Measurements from ENCODE around the gene TACR2.
A peak's percentile ranks its signal among the peaks of the same experiment; 100 is the strongest.

The TACR2 gene

DNA sequence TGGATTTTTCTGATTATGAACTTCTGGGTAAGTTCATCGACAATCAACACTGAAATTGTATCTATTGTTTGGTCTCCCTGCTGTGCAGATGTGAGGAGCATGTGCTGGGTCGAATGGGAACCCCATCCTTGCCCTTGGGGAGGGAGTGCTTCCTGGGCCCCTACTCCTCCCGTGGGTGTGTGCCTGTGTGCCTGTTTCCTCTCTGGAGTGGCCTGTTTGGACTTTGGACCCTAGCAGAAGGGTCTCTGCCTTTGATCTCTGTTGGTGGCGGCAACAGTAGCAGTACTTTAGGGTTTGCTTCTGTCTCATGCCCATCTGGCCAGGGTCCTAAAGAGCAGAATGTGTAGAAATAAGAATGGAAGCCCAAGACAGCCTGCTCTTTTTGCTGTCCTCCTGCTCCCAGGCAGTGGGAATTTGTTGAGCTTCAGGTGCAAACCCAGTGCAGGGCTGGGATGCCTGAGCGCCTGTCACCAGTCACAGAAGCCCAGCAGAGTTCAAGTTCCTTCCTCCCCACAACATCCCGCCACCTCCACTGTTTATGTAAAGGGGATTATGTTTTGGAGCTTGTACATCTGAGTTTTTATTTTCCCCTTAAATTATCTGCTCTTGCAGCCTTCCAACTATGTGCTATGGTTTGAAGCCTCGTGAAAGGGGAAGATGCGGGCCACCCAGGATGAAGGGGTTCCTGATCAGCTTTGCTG, 1.5 kb upstream of the TACR2 start:
- DNase-seq = no peak

DNA sequence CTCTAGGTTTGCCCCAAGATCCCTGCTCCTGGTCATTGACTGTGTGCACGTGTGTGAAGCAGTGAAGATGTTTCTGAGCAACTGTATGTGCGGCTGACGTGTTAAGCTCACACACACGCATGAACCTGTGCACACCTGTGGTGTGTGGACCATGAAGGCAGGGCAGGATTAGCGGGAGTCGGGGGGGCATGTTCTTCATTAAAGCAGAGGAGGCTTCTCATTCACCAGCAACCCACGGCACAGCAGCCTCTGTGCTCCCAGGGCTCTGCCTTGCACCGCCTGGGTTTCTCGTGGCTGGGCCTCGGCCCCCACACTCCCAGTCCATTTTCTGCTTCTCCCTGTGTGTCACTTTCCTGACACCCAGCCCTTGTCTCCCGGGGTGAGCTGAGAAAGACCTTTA, 824 bp upstream of the TACR2 start:
- DNase-seq = no peak

DNA sequence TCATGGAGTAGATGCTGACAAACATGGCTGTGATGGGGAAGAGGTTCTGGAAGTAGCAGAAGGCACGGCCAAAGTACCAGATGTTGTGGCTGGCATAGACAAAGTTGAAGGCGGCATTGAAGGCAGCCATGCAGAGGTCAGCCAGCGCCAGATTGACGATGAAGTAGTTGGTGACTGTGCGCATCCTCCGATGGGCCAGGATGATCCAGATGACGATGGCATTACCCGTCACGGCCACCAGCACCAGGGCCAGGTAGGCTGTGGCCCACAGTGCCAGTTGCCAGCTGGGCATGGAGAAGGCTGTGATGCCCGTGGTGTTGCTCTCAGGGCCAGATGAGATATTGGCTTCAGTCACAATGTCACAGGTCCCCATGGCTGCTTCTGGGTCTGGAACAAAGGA, 767 bp downstream of the TACR2 start:
- no peak for DNase-seq

DNA sequence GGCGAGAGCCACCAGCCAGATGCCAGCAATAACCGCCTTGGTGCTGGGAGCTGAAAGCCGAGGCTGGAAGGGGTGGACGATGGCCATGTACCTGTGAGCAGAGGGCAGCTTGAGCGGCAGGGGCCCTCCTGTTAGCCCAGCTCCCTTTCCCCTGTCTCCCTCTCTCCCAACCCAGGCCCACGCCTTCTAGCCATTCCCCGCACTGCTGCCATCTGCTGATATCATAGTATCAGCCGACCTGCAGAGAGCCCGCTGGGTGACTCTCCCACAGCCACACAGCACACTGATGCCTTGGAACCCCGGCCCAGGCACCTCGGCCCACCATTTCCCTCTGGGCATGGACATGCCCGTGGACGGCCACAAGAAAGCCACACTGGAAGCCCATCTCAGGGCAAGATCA, 1.7 kb downstream of the TACR2 start:
- no peak for DNase-seq

- no peak for DNase-seq
Measured at GRCh38 chr10:69414036-69415018, 2.4 kb downstream of the TACR2 start.

DNA sequence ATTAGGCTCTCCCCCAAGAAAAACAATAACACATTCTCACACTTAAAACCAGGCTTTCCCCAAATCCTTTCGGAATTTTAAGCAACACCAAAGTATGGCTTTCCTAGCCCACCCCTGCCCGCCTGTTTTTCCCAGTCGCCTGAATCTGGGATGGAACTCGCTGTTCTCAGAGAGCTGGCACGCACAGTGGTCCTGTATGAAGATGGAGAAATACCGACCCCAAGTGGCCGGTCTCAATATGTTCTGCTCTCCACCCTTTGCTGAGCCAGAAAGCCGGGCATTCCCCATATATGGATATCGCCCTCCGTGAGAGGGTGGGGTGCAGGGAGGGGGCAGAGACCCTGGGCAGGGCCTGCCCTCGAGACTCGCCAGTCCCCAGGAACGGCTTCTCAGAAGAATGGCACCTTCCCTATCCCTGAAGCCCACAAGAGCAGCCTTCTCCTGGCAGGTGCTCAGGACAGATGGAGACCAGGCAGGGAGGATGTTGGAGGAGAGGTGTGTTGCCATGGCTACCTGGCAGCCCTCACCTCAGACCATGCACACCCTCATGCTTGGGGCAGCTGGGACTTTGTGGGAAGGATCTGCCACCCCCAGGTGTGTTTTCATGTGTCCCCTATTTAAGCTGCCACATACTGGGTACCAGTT, 3.4 kb downstream of the TACR2 start:
- DNase-seq = no peak

DNA sequence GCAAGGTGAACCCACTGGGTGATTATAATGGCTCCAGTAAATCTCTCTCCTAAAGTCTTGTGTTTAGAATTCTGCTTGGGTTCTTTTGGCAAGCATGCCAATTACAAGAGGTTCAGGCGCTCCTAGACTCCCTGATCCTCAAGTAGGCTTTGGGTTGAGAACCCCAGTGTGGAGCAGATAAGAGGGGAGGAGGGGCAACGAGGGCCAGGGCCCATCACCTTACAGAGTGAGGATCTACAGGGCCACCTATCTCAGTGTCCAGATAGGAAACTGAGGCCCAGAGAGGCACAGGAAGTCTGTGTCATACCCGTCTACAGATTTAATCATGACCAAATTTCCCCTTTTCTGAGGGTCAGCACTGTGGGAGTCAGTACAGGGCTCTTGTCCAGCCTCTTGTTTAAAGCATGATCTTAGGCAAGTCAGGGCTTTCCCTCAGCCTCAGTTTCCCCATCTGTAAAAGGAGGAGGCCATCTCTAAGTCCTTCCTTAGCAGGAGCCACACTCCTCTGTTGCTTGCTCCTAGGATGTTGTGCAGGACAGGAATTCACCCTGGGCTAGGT, 4.4 kb downstream of the TACR2 start:
- no peak for DNase-seq

DNA sequence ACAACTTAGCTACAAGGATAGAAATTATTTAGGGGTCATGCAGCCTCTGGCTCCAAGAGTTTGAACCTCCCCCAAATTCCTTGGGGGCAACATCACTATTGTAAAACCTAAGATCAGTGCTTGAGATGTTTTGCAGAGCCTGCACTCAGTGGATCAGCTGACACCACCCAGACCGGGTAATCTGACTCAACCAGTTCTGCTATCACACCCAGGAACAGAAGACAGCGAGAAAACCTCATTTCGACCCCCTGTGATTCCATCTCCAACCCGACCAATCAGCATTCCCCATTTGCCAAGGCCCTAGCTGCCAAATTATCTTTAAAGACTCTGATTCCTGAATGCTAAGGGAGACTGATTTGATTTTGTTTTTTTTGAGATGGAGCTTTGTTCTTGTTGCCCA, 5.2 kb downstream of the TACR2 start:
- DNase-seq = no peak

DNA sequence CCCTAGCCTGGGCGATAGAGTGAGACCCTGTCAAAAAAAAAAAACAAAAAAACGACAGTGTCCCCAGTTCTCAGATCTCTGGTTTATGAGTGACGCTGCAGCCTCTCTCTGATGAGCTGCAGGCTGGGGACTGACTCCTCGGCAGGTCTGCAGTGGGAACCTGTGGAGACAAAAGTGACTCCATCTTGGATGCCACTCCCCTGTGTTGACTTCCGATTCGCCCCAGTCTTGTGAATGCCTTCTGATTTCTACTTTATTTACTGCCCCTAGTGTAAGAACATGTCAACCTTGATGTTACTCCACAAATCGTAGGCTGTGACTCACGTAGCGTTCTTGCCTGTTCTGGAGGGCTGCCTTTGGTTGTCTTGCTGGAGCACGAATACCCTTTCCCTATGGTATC, 6.2 kb downstream of the TACR2 start:
- DNase-seq = no peak

- DNase-seq = no peak
Measured at GRCh38 chr10:69409968-69410367, 6.8 kb downstream of the TACR2 start.

GRCh38 chr10:69409176-69409495, 7.6 kb downstream of the TACR2 start:
- DNase-seq = no peak

DNA sequence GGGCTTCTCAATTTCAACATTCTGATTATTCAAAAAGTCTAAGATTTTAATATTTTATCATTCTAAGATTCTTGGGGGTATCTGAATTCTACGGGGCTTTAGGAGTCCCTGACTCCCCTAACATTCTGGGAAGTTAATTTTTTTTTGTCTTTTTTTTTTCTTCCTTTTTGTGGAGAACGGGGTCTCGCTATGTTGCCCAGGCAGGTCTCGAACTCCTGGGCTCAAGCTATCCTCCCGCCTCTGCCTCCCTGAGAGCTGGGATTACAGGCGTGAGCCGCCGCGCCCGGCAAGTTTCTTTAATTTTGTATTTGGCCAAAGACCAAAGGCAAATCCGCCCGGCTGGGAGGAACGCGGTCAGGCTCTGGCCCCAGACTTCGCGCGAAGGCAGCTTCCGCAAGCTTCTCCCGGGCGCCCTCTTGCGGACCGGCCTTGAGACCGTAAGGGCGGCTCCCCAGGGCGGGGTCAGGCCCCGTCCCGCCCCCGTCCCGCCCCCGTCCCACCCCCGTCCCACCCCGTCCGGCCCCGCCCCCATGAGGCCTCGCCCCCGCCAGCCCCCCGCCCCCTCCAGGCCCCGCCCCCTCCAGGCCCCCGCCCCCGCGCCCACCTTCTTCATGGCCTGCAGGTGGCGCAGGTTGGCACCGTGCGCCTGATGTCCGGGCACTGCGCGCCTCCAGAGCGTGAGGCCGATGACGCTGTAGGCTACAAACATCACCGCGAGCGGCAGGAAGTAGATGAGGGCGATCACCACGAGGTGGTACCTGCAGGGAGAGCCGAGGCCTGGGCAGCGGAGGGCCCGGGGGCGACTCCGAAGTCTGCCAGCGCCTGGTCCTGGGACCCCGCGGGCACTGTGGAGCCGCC, 8.2 kb downstream of the TACR2 start:
- DNase-seq = peak; percentile 82 to 85

- no peak for DNase-seq
Measured at GRCh38 chr10:69407621-69408301, 9.0 kb downstream of the TACR2 start.

DNA sequence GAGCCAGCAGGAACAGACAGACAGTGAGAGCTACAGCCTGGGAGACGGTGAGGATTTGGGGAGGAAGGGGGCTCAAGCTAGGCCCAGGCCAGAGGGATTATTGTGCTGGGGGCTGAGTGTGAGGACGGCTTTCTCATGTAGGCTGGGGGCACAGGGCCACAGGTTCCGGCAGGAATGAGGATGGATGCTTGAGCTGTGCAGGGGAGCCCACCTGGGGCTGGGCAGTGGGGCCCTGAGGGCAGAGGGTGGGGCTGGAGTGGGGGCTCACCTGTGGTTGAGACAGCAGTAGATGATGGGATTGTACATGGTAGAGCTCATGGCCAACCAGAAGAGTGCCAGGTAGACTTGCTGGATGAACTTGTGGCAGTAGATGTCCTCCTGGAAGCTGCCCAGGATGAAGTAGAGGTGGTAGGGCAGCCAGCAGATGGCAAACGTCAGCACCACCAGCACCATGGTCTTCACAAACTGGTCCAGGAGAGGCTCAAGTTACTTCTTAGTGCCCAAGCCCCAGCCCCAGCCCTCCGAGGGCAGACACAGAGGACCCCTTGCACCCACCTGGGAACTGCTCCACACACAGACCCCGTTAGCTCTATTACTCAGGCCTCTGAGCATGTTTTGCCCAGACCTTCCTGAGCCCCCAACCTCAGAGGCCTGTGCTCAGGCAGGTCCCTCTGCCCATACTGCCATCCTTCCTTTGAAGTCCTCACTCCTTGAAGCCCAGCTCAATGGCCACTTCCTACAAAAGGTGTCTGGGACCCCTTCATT, 9.7 kb downstream of the TACR2 start:
- no peak for DNase-seq

DNA sequence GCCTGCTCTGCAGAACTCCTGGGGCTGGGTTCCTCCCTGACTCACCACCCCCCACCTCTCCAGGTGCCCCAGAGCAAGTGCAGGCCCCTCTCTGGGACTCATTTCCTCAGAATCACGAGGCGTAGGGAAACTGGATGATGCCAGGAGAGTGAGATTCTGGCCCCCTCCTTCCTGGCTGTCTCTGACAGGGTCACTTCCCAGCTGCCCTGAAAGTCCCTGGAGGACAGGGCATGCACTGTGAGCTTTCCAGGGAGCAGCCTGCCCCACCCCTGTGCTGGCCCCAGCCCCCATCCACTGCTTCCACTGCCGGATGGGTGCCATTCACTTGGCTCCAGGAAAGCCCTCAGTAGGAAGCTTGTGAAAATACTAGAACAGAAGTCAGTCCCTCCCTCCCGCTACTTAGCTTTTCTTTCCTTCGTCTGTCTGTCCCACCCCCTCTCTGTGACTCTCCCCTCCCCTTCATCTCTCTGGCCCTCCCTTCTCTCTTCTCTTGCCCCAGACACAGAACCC, 10.4 kb downstream of the TACR2 start:
- no peak for DNase-seq

GRCh38 chr10:69405221-69405620, 11.5 kb downstream of the TACR2 start:
- DNase-seq = no peak

DNA sequence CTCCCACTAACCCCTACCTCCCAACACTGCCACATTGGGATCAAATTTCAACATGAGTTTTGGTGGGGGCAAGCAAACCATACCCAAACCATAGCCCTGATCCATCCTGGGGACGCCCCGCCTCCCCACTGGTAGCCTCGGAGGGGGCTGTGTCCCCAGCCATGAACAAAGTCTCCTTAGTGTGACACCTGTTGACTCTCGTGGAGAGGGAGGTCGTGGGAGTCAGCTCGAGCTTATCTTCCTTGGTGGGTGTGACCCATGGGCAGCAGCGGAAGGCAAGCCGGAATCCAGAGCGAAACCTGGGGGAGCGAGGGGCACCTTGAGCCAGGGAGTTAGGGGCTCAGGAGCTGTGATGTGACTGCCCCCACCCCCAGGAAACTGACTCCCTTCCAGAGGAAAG, 11.9 kb downstream of the TACR2 start:
- no peak for DNase-seq

- DNase-seq = no peak
Measured at GRCh38 chr10:69403519-69403918, 13.2 kb downstream of the TACR2 start.

GRCh38 chr10:69403066-69403465, 13.7 kb downstream of the TACR2 start:
- DNase-seq = no peak

- DNase-seq = no peak
Measured at GRCh38 chr10:69402386-69402785, 14.3 kb downstream of the TACR2 start.

DNA sequence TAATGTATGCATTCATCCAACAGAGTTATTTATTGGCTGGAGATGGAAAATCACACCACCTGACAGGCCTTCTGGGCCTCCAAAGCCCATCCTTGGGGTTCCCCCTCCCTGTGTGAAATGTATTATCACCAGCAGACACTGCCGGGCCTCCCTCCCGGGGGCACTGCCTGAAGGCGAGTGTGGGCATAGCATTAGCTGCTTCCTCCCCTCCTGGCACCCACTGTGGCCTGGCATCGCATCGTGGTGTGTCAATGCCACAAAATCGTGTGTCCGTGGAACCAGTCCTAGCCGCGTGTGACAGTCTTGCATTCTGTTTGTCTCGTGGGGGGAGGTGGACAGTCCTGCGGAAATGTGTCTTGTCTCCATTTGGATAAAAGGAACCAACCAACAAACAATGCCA, 15.3 kb downstream of the TACR2 start:
- DNase-seq = no peak
